RWPE2 (cell line): Measurements from ENCODE around the gene P2RY14.
A peak's percentile ranks its signal among the peaks of the same experiment; 100 is the strongest.

Source experiments
- ATAC-seq: fragments of 200-7000 bp; cut with Tn5 transposase; 3 replicates; pipeline ENCODE4 v1.9.1; 2021; ENCODE audit warnings: low read depth
- DNase-seq: peaks from one replicate; pipeline ENCODE4 v3.0.0-alpha.2; 2020; ENCODE audit warnings: low spot score
- H3K27ac ChIP-seq: fragments of 450-650 bp; 2 replicates; pipeline ENCODE4 v1.5.1; 2017; ENCODE audit warnings: mild to moderate bottlenecking; ENCODE audit not compliant: poor library complexity, severe bottlenecking
- H3K27me3 ChIP-seq: fragments of 250-450 bp; sonication (Bioruptor Pico); 2 replicates; pipeline ENCODE4 v1.5.1; 2021; ENCODE audit warnings: mild to moderate bottlenecking, moderate library complexity; ENCODE audit not compliant: insufficient read depth, poor library complexity, severe bottlenecking
- H3K36me3 ChIP-seq: fragments of 250-450 bp; sonication (Bioruptor Pico); 2 replicates; pipeline ENCODE4 v1.5.1; 2020; ENCODE audit warnings: low read depth, mild to moderate bottlenecking, moderate library complexity
- H3K4me1 ChIP-seq: fragments of 250-450 bp; sonication (Bioruptor Pico); 2 replicates; pipeline ENCODE4 v1.5.1; 2021; ENCODE audit warnings: mild to moderate bottlenecking, moderate library complexity; ENCODE audit not compliant: insufficient read depth, poor library complexity, severe bottlenecking
- H3K4me3 ChIP-seq: fragments of 250-450 bp; sonication (Bioruptor Pico); 2 replicates; pipeline ENCODE4 v1.5.1; 2021; ENCODE audit warnings: mild to moderate bottlenecking, moderate library complexity; ENCODE audit not compliant: severe bottlenecking
- H3K9me3 ChIP-seq: fragments of 250-450 bp; sonication (Bioruptor Pico); 2 replicates; pipeline ENCODE4 v1.5.1; 2021; ENCODE audit warnings: mild to moderate bottlenecking, moderate library complexity; ENCODE audit not compliant: severe bottlenecking
- TF ChIP-seq, protein P1 (sequence below): fragments of 450-650 bp; IDR thresholded peaks from one replicate; pipeline ENCODE4 v1.5.1; 2017; ENCODE audit warnings: mild to moderate bottlenecking, moderate library complexity; ENCODE audit not compliant: poor library complexity, severe bottlenecking

Gene P2RY14

GRCh38 chr3:151169262-151169947, 108.9 kb downstream of the P2RY14 start:
- Histone ChIP-seq H3K9me3 (no peaks in the 10 kb centered on the region), H3K36me3 (no peaks in the 10 kb centered on the region), H3K27ac (no peak overlapping the region), H3K4me1 (no peaks in the 10 kb centered on the region), H3K27me3 (no peaks in the 10 kb centered on the region), H3K4me3 (no peak overlapping the region)
- DNase-seq: no peak
- ATAC-seq: no peak
- TF ChIP-seq, protein P1, sequence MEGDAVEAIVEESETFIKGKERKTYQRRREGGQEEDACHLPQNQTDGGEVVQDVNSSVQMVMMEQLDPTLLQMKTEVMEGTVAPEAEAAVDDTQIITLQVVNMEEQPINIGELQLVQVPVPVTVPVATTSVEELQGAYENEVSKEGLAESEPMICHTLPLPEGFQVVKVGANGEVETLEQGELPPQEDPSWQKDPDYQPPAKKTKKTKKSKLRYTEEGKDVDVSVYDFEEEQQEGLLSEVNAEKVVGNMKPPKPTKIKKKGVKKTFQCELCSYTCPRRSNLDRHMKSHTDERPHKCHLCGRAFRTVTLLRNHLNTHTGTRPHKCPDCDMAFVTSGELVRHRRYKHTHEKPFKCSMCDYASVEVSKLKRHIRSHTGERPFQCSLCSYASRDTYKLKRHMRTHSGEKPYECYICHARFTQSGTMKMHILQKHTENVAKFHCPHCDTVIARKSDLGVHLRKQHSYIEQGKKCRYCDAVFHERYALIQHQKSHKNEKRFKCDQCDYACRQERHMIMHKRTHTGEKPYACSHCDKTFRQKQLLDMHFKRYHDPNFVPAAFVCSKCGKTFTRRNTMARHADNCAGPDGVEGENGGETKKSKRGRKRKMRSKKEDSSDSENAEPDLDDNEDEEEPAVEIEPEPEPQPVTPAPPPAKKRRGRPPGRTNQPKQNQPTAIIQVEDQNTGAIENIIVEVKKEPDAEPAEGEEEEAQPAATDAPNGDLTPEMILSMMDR: no peak

GRCh38 chr3:151168269-151169094, 109.9 kb downstream of the P2RY14 start:
- no peaks in the 10 kb centered on the region for H3K4me1 ChIP-seq
- no peaks in the 10 kb centered on the region for H3K36me3 ChIP-seq
- DNase-seq (peak; percentile 64), ATAC-seq (peak; percentile 93)
- TF ChIP-seq, protein P1: peak; percentile 91
- H3K27ac ChIP-seq: no peak overlapping the region
- no peaks in the 10 kb centered on the region for H3K9me3 ChIP-seq
- H3K27me3 ChIP-seq: no peaks in the 10 kb centered on the region
- H3K4me3 ChIP-seq: no peak overlapping the region

DNA sequence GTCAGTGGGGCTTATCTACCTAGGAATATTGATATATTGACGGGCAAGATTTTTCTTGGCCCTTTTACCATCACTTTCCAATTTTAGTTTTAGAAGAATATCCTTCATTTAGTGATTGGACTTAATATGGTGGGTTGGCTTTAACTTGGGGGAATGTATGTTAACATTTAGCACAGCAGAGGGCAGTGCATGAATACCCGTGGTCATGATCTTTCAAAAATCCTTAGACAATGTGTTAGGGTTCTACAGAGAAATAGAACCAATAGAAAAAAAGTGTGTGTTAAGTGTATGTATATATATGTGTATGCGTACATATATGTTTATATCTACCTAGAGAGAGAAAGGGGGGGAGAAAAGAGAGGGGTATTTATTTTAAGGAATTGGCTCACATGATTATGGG, 112.2 kb downstream of the P2RY14 start:
- Histone ChIP-seq H3K27ac (no peak overlapping the region), H3K27me3 (no peaks in the 10 kb centered on the region), H3K4me3 (no peak overlapping the region), H3K36me3 (no peaks in the 10 kb centered on the region), H3K4me1 (no peaks in the 10 kb centered on the region), H3K9me3 (no peaks in the 10 kb centered on the region)
- ATAC-seq: no peak
- DNase-seq: no peak
- TF ChIP-seq, protein P1: no peak

DNA sequence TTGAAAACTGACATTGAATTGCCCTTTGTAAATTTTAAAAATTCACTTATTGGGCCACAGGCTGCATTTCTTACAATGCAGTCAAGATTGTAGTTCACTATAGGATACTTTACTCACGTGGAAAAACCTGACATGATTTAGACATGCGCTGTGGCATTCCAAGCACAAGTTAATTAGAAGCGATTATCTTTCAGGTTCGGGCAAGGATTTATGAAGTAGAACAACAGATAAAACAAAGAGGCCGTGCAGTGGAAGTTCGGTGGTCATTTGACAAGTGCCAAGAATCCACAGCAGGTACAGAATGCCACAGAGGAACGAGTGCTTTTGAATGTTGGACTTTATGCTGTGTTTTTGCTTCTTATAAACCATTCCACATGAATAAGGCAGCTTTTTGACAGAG, 113.1 kb downstream of the P2RY14 start:
- H3K4me1 ChIP-seq: no peaks in the 10 kb centered on the region
- DNase-seq (no peak), ATAC-seq (no peak)
- no peak overlapping the region for H3K4me3 ChIP-seq
- H3K36me3 ChIP-seq: no peaks in the 10 kb centered on the region
- no peaks in the 10 kb centered on the region for H3K9me3 ChIP-seq
- TF ChIP-seq, protein P1: no peak
- H3K27me3 ChIP-seq: no peaks in the 10 kb centered on the region
- no peak overlapping the region for H3K27ac ChIP-seq
